Lower lobe of right lung (tissue), 2 donors: ENCODE measurements around the gene GPR15LG. TPM values are rescaled to one million over a fixed set of nuclear protein-coding genes. Genes with fewer than 3 reads are reported as not detected.
"Not testable (repeated sequence)": the region's sequence is repeated elsewhere in the genome, so short reads cannot be mapped to it uniquely, and the experiment has no call there.

Experiments used
- ATAC-seq, 2 donors: fragments of 200-7000 bp; cut with Tn5 transposase; one replicate each; pipeline ENCODE4 v1.9.1; 2020 to 2022; ENCODE audit warnings: mild to moderate bottlenecking in 2 of 2, moderate library complexity in 2 of 2
- DNase-seq: peaks from one replicate; pipeline ENCODE4 v3.0.0-alpha.2; 2020
- H3K27ac ChIP-seq: fragments of 200-600 bp; one replicate; pipeline ENCODE4 v1.8.0; 2022
- H3K27me3 ChIP-seq: fragments of 200-600 bp; one replicate; pipeline ENCODE4 v1.8.0; 2022; ENCODE audit warnings: low read depth
- H3K36me3 ChIP-seq: fragments of 200-600 bp; one replicate; pipeline ENCODE4 v1.8.0; 2022; ENCODE audit warnings: mild to moderate bottlenecking
- H3K4me1 ChIP-seq: fragments of 200-600 bp; one replicate; pipeline ENCODE4 v1.8.0; 2022
- H3K4me3 ChIP-seq: fragments of 200-600 bp; one replicate; pipeline ENCODE4 v1.8.0; 2022; ENCODE audit warnings: mild to moderate bottlenecking
- H3K9me3 ChIP-seq: fragments of 200-600 bp; one replicate; pipeline ENCODE4 v1.8.0; 2022
- intact Hi-C: fragments of 100-400 bp; cut with DNase I; formaldehyde crosslinking; loops from one replicate; pipeline ENCODE4 v1.11.0; 2022
- total RNA-seq: library from RNA; stranded (reverse); fragmentation: NEBNext Ultra II Directional; extraction: Animal tissue kit (Norgen Biotek cat#: 25700); gene quantifications from one replicate; pipeline ENCODE4 v1.2.1, GENCODE V29; 2021
- TF ChIP-seq, protein P1 (sequence below): fragments of 200-600 bp; IDR thresholded peaks from one replicate; pipeline ENCODE4 v1.8.0; 2022; ENCODE audit warnings: antibody characterized with exemption, mild to moderate bottlenecking
- donor health status: DM: no; HTN: yes; CAD: no; lungs with severe emphysema.

Gene GPR15LG
- total RNA-seq, 1 donor from 2014 or later = not detected

DNA sequence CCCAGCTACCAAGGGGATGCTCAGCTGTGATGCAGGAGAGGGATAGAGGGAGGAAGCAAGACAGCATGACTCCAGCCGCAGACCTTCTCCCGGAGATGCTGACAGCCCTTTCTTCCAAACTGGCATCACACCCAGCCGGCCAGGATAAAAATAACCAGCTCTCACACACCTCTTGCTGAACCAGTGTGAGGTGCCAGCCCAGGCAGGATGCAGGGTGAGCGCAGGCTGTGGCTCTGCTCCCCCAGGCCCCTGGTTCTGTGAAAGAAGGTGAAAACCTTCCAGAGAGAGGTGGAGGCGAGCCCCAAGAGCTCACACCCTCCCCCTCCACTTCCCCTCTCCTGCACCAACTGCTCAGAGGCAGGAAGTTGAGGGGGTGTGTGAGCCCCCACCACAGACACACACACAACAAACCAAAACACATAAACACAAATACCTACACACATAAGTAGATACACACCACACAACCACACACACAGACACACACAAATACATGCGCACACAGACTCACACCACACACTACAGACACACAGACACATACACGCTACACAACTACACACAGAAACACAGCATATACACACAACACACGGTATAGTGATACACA is 4.0 kb downstream of the GPR15LG start:
- Histone ChIP-seq H3K27ac (no peak overlapping the region), H3K4me3 (no peak overlapping the region), H3K27me3 (no peaks in the 10 kb centered on the region), H3K9me3 (no peaks in the 10 kb centered on the region), H3K36me3 (no peaks in the 10 kb centered on the region), H3K4me1 (no peaks in the 10 kb centered on the region)
- ATAC-seq = peak; percentile 58 to 62
- intact Hi-C loops = no loop called here
- TF ChIP-seq, protein P1, sequence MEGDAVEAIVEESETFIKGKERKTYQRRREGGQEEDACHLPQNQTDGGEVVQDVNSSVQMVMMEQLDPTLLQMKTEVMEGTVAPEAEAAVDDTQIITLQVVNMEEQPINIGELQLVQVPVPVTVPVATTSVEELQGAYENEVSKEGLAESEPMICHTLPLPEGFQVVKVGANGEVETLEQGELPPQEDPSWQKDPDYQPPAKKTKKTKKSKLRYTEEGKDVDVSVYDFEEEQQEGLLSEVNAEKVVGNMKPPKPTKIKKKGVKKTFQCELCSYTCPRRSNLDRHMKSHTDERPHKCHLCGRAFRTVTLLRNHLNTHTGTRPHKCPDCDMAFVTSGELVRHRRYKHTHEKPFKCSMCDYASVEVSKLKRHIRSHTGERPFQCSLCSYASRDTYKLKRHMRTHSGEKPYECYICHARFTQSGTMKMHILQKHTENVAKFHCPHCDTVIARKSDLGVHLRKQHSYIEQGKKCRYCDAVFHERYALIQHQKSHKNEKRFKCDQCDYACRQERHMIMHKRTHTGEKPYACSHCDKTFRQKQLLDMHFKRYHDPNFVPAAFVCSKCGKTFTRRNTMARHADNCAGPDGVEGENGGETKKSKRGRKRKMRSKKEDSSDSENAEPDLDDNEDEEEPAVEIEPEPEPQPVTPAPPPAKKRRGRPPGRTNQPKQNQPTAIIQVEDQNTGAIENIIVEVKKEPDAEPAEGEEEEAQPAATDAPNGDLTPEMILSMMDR = no peak
- no peak for DNase-seq

DNA sequence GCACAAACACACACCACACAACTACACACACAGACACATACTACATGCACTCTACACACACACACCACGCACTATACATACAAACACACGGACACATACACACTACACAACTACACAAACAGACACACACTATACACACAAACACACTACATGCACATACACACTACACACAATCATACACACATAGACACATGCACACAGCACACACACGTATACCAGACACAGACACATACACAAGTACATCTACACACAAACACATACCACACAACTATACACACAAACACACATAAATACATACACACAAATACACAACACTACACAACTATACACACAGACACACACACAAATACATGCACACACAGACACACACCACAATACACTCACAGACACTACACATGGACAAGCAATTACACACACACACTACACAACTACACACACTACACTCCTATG is 4.6 kb downstream of the GPR15LG start:
- ATAC-seq (no peak), DNase-seq (no peak)
- no peaks in the 10 kb centered on the region for H3K36me3 ChIP-seq
- no peak overlapping the region for H3K4me3 ChIP-seq
- H3K4me1 ChIP-seq = no peaks in the 10 kb centered on the region
- H3K27ac ChIP-seq = no peak overlapping the region
- intact Hi-C loops = no loop called here
- TF ChIP-seq, protein P1 = no peak
- H3K27me3 ChIP-seq = no peaks in the 10 kb centered on the region
- no peaks in the 10 kb centered on the region for H3K9me3 ChIP-seq

DNA sequence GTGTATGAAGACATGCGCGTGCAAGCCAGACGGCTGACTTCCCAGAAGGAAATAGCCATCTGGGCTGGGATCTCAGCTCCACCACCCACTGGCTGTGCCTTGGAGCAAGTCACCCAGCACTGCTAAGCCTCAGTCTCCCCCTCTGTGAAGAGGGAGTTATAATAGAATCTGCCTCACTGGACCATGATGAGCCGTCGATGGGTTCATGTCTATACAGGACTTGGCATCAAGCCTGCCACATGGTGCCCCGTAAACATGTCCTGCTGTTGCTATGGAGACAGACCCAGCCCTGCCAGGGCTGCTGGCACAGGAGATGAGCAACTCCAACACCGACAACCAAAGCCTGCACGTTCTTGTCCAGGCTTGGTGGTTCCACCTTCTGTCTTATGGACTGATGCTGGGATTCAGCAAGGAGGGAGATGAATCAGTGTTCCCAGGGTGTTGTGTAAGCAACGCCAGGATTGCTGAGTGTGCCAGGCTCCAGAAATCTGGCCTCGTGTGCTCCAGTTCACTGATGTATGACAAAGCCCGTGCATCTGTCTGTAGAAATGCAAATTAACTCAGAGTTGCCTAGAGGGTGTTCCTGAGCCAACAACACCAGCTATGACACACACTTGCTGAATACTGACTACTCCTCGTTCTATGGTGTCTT is 5.6 kb downstream of the GPR15LG start:
- Histone ChIP-seq H3K27ac (no peak overlapping the region), H3K9me3 (no peaks in the 10 kb centered on the region), H3K27me3 (no peaks in the 10 kb centered on the region), H3K4me3 (no peak overlapping the region), H3K4me1 (no peaks in the 10 kb centered on the region), H3K36me3 (no peaks in the 10 kb centered on the region)
- DNase-seq = no peak
- intact Hi-C loops = no loop called here
- TF ChIP-seq, protein P1 = no peak
- peak; percentile 19 to 49 for ATAC-seq

DNA sequence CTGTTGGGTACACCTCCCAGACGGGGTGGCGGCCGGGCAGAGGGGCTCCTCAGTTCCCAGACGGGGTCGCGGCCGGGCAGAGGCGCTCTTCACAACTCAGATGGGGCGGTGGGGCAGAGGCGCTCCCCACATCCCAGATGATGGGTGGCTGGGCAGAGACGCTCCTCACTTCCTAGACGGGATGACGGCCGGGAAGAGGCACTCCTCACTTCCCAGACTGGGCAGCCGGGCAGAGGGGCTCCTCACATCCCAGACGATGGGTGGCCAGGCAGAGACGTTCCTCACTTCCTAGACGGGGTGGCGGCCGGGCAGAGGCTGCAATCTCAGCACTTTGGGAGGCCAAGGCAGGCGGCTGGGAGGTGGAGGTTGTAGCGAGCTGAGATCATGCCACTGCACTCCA is 6.8 kb downstream of the GPR15LG start:
- H3K36me3 ChIP-seq, DNase-seq, H3K9me3 ChIP-seq, H3K27ac ChIP-seq, H3K27me3 ChIP-seq, H3K4me1 ChIP-seq, intact Hi-C loops, H3K4me3 ChIP-seq, ATAC-seq: not testable (repeated sequence)

DNA sequence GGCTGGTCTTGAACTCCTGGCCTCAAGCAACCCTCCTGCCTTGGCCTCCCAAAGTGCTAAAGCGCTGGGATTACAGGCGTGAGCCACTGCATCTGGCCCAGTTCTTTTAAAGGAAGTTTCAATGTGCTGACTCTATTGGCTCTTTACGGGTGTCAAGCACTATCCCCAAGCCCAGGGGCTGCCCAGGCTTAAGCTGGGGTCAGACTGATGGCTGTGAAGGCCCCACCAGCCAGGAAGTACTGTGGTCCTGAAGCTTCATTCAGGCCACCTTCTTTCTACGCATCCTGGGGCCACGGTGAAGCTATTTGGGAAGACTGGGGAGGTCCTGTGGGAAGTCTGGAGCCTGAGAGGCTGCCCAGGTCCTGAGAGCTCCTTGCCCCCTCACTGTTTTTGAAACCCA is 8.0 kb downstream of the GPR15LG start:
- Histone ChIP-seq H3K9me3 (no peaks in the 10 kb centered on the region), H3K4me1 (no peaks in the 10 kb centered on the region), H3K4me3 (no peak overlapping the region), H3K36me3 (no peaks in the 10 kb centered on the region), H3K27me3 (peaks cover 7% of the 10 kb centered on the region), H3K27ac (no peak overlapping the region)
- ATAC-seq (no peak), DNase-seq (no peak)
- TF ChIP-seq, protein P1 = no peak
- intact Hi-C loops = no loop called here

DNA sequence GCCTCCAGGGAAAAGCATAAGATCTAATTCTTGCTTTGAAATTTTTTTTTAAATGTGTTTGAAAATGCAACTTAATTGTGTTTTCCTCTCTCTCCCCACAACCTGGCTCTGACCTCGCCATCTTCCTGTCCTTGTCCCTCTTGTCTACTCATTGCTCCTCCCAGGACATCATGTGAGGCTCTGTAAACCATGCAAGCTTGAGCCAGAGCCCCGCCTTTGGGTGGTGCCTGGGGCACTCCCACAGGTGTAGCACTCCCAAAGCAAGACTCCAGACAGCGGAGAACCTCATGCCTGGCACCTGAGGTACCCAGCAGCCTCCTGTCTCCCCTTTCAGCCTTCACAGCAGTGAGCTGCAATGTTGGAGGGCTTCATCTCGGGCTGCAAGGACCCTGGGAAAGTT is 10.9 kb downstream of the GPR15LG start:
- Histone ChIP-seq H3K4me1 (no peaks in the 10 kb centered on the region), H3K4me3 (no peak overlapping the region), H3K36me3 (no peaks in the 10 kb centered on the region), H3K27ac (no peak overlapping the region), H3K9me3 (no peaks in the 10 kb centered on the region), H3K27me3 (peaks cover 7% of the 10 kb centered on the region)
- intact Hi-C loops = no loop called here
- TF ChIP-seq, protein P1 = no peak
- DNase-seq = no peak
- ATAC-seq = no peak
